ENCODE measurements around the gene MAP2K6.
A peak's percentile ranks its signal among the peaks of the same experiment; 100 is the strongest.

Gene MAP2K6

DNA sequence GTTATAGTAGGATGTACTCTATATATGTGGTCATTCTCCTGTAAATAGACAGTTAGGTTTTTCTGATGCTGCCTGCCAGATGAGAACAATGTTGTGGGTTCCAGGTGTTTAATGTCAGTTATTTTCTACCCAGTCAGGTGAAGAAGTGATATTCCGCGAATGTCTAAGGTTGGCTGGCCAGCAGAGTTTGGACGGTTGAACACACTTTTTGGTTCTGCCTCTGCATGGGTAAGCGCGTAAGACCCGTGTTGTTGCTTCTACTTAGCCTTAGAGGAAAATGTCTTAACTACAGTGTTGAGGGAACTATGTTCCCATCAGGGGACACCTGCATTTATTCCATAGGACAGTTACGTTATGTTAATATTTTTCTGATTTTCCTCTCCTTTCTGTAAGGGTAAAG lies 162.6 kb downstream of the MAP2K6 start:
- H3K4me3 Mint-ChIP-seq, result no peak overlapping the region

GRCh38 chr17:69578385-69578936 lies 164.0 kb downstream of the MAP2K6 start:
- H3K4me1 Mint-ChIP-seq (ENCODE audit: low read depth in 2 of 2), result peaks cover 3 to 6% of the 10 kb centered on the region in 2 donors
- H3K9me3 Mint-ChIP-seq, result no peaks in the 10 kb centered on the region
- H3K4me3 Mint-ChIP-seq, result no peak overlapping the region
- no peak overlapping the region for H3K27ac Mint-ChIP-seq
- ATAC-seq (replicated peaks) (no peak), DNase-seq (no peak)
- H3K36me3 Mint-ChIP-seq (ENCODE audit: insufficient read depth), result no peaks in the 10 kb centered on the region
- H3K27me3 Mint-ChIP-seq, result peaks cover 0 to 27% of the 10 kb centered on the region in 2 donors

More for the DNA sequence above, 162.6 kb downstream of the MAP2K6 start:
- Mint-ChIP-seq H3K4me1 (ENCODE audit: low read depth in 2 of 2) (peaks cover 3 to 6% of the 10 kb centered on the region in 2 donors), H3K36me3 (ENCODE audit: insufficient read depth) (no peaks in the 10 kb centered on the region), H3K9me3 (no peaks in the 10 kb centered on the region), H3K27me3 (peaks cover 1 to 21% of the 10 kb centered on the region in 2 donors), H3K27ac (no peak overlapping the region)
- ATAC-seq (replicated peaks), result no peak
- no peak for DNase-seq

DNA sequence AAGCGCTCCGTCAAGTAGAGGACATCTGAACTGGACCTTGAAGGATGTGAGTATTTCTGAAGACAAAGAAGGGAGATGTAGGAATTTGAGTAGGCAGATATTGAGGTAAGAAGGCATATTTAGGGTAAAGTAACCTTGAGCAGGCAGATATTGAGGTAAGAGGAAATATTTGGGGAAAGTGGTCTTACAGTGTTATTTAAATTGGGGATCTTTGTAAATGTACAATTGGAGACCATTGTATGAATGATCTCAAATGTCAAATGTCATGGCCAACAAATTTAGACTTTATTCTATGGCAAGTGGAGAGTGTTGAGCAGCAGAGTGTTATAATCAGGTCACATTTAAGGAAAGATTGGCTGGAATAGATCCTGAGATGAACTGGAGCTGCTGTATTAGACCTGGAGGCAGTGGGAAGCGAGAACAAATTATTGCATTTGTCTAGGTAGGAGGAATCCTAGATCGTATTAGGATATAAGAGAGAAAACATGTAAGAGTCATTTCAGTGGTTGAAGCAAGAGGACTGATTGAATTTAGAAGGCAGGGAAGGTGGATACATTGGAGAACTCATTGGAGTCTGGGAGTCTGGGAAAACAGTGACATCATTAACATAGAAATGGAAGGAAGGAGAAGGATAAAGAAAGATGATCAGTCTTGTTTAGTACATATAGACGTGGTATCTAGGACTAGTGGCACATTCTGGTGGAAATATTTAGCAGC lies 165.6 kb downstream of the MAP2K6 start:
- H3K27ac Mint-ChIP-seq, result no peak overlapping the region
- no peak for ATAC-seq (replicated peaks)
- H3K4me3 Mint-ChIP-seq, result no peak overlapping the region
- no peak for DNase-seq
- H3K4me1 Mint-ChIP-seq (ENCODE audit: low read depth in 2 of 2), result peaks cover 3 to 6% of the 10 kb centered on the region in 2 donors
- peaks cover 0 to 27% of the 10 kb centered on the region in 2 donors for H3K27me3 Mint-ChIP-seq
- no peaks in the 10 kb centered on the region for H3K9me3 Mint-ChIP-seq
- no peaks in the 10 kb centered on the region for H3K36me3 Mint-ChIP-seq (ENCODE audit: insufficient read depth)

- no peaks in the 10 kb centered on the region for H3K9me3 Mint-ChIP-seq
- peak overlapping the region; percentile 25 to 61 for H3K27ac Mint-ChIP-seq
- peak overlapping the region; percentile 77 to 79 for H3K4me3 Mint-ChIP-seq
- ATAC-seq (replicated peaks) (peak; percentile 93), DNase-seq (peak; percentile 6 to 12 (median 7))
- peaks cover 0 to 27% of the 10 kb centered on the region in 2 donors for H3K27me3 Mint-ChIP-seq
- peaks cover 3 to 6% of the 10 kb centered on the region in 2 donors for H3K4me1 Mint-ChIP-seq (ENCODE audit: low read depth in 2 of 2)
- no peaks in the 10 kb centered on the region for H3K36me3 Mint-ChIP-seq (ENCODE audit: insufficient read depth)
These were observed 166.8 kb downstream of the MAP2K6 start for GRCh38 chr17:69581061-69581961.

GRCh38 chr17:69588316-69588715 lies 173.8 kb downstream of the MAP2K6 start:
- H3K27me3 Mint-ChIP-seq, result peaks cover 0 to 10% of the 10 kb centered on the region in 2 donors
- no peaks in the 10 kb centered on the region for H3K4me1 Mint-ChIP-seq (ENCODE audit: low read depth in 2 of 2)
- DNase-seq (no peak), ATAC-seq (replicated peaks) (no peak)
- H3K4me3 Mint-ChIP-seq, result no peak overlapping the region
- H3K36me3 Mint-ChIP-seq (ENCODE audit: insufficient read depth), result no peaks in the 10 kb centered on the region
- no peak overlapping the region for H3K27ac Mint-ChIP-seq
- no peaks in the 10 kb centered on the region for H3K9me3 Mint-ChIP-seq

DNA sequence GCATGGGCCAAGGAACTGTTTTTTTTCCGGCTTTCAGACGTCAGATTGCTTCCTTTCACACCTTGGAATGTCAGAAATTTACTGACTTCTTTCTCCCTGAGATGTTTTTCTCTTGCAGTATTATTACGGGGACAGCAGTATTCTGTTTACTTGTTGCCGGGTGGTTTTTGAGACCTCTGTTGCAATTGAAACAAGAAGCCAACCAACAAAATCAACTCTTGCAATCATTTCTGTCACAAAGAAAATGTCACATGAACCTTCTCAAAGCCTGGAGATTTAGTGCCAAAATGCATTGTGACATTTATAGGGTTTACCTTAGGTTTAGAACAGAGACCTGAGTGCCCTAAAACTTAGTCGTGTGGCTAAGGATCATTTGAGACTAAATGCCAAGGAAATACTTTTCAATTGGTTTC lies 174.3 kb downstream of the MAP2K6 start:
- no peaks in the 10 kb centered on the region for H3K36me3 Mint-ChIP-seq (ENCODE audit: insufficient read depth)
- no peak for ATAC-seq (replicated peaks)
- H3K4me1 Mint-ChIP-seq (ENCODE audit: low read depth in 2 of 2), result no peaks in the 10 kb centered on the region
- H3K27ac Mint-ChIP-seq, result no peak overlapping the region
- no peak for DNase-seq
- no peak overlapping the region for H3K4me3 Mint-ChIP-seq
- H3K27me3 Mint-ChIP-seq, result peaks cover 0 to 13% of the 10 kb centered on the region in 2 donors
- H3K9me3 Mint-ChIP-seq, result no peaks in the 10 kb centered on the region

DNA sequence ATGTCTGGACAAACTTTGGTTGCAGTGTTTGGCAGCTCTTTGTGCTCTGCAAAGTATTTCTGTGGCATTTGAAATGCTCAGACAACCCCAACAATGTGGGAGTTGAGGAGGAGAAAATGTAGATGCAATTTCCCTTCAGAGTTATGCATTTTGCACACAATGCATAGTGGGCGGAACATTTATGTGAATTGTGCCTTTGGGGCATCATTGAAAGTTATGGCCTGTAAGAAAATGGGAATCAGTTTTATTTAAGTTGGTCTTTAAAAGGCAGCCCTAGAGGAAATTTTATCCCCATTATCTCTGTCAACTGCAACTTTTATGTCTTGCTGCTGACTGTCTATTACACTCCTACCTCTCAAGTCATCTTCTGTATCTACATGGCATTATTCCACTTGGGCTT lies 176.2 kb downstream of the MAP2K6 start:
- no peak for DNase-seq
- H3K4me1 Mint-ChIP-seq (ENCODE audit: low read depth in 2 of 2), result no peaks in the 10 kb centered on the region
- ATAC-seq (replicated peaks), result no peak
- H3K4me3 Mint-ChIP-seq, result no peak overlapping the region
- H3K27me3 Mint-ChIP-seq, result peaks cover 0 to 21% of the 10 kb centered on the region in 2 donors
- no peaks in the 10 kb centered on the region for H3K36me3 Mint-ChIP-seq (ENCODE audit: insufficient read depth)
- H3K27ac Mint-ChIP-seq, result no peak overlapping the region
- H3K9me3 Mint-ChIP-seq, result no peaks in the 10 kb centered on the region

- Mint-ChIP-seq H3K27me3 (peaks cover 0 to 29% of the 10 kb centered on the region in 2 donors), H3K9me3 (no peaks in the 10 kb centered on the region), H3K4me3 (no peak overlapping the region), H3K27ac (no peak overlapping the region), H3K4me1 (ENCODE audit: low read depth in 2 of 2) (no peaks in the 10 kb centered on the region), H3K36me3 (ENCODE audit: insufficient read depth) (no peaks in the 10 kb centered on the region)
- ATAC-seq (replicated peaks) (no peak), DNase-seq (no peak)
These were observed 178.3 kb downstream of the MAP2K6 start for GRCh38 chr17:69592692-69593350.

DNA sequence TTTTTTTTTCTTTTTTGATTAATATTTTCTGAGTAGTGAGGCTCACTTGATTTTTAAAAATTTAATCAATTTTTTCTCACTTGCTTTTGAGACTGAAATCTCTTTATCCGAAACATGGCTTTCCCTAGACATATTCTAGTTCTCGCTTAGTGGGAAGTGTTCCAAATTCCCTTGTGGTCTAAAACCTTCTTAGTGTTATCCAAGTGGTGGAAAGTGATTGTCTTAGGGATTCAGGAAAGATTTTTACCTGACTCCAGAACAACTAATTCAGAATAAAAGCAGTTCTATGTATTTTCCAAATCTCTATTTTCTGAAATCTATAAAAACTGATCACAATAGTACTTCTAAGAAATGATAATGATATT lies 178.8 kb downstream of the MAP2K6 start:
- H3K27ac Mint-ChIP-seq, result no peak overlapping the region
- ATAC-seq (replicated peaks), result no peak
- H3K36me3 Mint-ChIP-seq (ENCODE audit: insufficient read depth), result no peaks in the 10 kb centered on the region
- no peak for DNase-seq
- peaks cover 0 to 29% of the 10 kb centered on the region in 2 donors for H3K27me3 Mint-ChIP-seq
- no peaks in the 10 kb centered on the region for H3K9me3 Mint-ChIP-seq
- H3K4me3 Mint-ChIP-seq, result no peak overlapping the region
- no peaks in the 10 kb centered on the region for H3K4me1 Mint-ChIP-seq (ENCODE audit: low read depth in 2 of 2)

- Mint-ChIP-seq H3K27me3 (peaks cover 0 to 29% of the 10 kb centered on the region in 2 donors), H3K9me3 (no peaks in the 10 kb centered on the region), H3K4me1 (ENCODE audit: low read depth in 2 of 2) (no peaks in the 10 kb centered on the region), H3K36me3 (ENCODE audit: insufficient read depth) (no peaks in the 10 kb centered on the region), H3K27ac (no peak overlapping the region), H3K4me3 (no peak overlapping the region)
- no peak for DNase-seq
- ATAC-seq (replicated peaks), result no peak
These were observed 179.2 kb downstream of the MAP2K6 start for GRCh38 chr17:69593716-69594115.

- DNase-seq (no peak), ATAC-seq (replicated peaks) (no peak)
- no peak overlapping the region for H3K27ac Mint-ChIP-seq
- H3K27me3 Mint-ChIP-seq, result peaks cover 0 to 27% of the 10 kb centered on the region in 2 donors
- no peak overlapping the region for H3K4me3 Mint-ChIP-seq
- H3K9me3 Mint-ChIP-seq, result no peaks in the 10 kb centered on the region
- H3K4me1 Mint-ChIP-seq (ENCODE audit: low read depth in 2 of 2), result no peaks in the 10 kb centered on the region
- H3K36me3 Mint-ChIP-seq (ENCODE audit: insufficient read depth), result no peaks in the 10 kb centered on the region
These were observed 180.1 kb downstream of the MAP2K6 start for GRCh38 chr17:69594641-69595040.

- Mint-ChIP-seq H3K4me3 (no peak overlapping the region), H3K27ac (no peak overlapping the region), H3K27me3 (peaks cover 0 to 18% of the 10 kb centered on the region in 2 donors), H3K4me1 (ENCODE audit: low read depth in 2 of 2) (no peaks in the 10 kb centered on the region), H3K9me3 (no peaks in the 10 kb centered on the region), H3K36me3 (ENCODE audit: insufficient read depth) (no peaks in the 10 kb centered on the region)
- ATAC-seq (replicated peaks) (no peak), DNase-seq (no peak)
These were observed 181.6 kb downstream of the MAP2K6 start for GRCh38 chr17:69596141-69596540.
